GM12878 (cell line): Measurements from ENCODE around the gene SYTL2.

Experiments
- GATAD2B ChIP-seq: fragments of 450-650 bp; conservative IDR thresholded peaks from 2 replicates; pipeline ENCODE4 v1.6.1; 2017; ENCODE audit warnings: low read depth, mild to moderate bottlenecking, moderate library complexity
- RCOR1 ChIP-seq: conservative IDR thresholded peaks from 2 replicates; pipeline ENCODE4 v1.6.1; 2012; ENCODE audit warnings: low read depth, low read length, improper control_type of control experiment
- TF ChIP-seq, protein P1 (sequence below), 3 experiments: IDR thresholded peaks in 2 of 3; conservative IDR thresholded peaks in 1 of 3; 2 replicates each; pipeline ENCODE4 v1.5.1; 2011; ENCODE audit warnings: low read depth in 3 of 3, low read length in 3 of 3, mild to moderate bottlenecking in 3 of 3, control low read depth in 2 of 3, moderate library complexity in 2 of 3, inconsistent platforms in 1 of 3, mixed read lengths in 1 of 3; ENCODE audit not compliant: control insufficient read depth in 2 of 3, insufficient read depth in 1 of 3; ENCODE audit errors: extremely low read depth in 1 of 3

DNA sequence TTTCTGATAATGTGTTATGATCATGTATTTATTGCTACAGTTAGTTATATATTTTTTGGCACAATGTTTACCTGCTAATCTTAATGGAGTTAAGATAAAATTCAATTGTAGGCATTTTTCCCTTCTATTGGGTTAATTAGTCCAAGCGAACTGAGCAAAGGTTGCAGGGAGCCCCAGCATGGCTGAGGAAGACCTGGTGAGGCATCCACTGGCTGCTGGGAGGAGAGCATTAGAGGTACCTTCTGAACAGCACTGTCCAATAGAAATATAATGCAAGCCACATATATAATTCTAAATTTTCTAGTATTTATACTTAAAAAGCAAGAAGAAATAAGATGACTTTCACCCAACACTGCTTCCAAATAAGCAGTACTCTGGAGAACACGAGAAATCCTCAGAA, 163.9 kb downstream of the SYTL2 start:
- TF ChIP-seq, protein P1, sequence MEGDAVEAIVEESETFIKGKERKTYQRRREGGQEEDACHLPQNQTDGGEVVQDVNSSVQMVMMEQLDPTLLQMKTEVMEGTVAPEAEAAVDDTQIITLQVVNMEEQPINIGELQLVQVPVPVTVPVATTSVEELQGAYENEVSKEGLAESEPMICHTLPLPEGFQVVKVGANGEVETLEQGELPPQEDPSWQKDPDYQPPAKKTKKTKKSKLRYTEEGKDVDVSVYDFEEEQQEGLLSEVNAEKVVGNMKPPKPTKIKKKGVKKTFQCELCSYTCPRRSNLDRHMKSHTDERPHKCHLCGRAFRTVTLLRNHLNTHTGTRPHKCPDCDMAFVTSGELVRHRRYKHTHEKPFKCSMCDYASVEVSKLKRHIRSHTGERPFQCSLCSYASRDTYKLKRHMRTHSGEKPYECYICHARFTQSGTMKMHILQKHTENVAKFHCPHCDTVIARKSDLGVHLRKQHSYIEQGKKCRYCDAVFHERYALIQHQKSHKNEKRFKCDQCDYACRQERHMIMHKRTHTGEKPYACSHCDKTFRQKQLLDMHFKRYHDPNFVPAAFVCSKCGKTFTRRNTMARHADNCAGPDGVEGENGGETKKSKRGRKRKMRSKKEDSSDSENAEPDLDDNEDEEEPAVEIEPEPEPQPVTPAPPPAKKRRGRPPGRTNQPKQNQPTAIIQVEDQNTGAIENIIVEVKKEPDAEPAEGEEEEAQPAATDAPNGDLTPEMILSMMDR (IDR thresholded peaks at IDR 0.05 in 2 of 3, conservative IDR thresholded peaks at IDR 0.05 in 1 of 3; ENCODE audit: control insufficient read depth in 2 of 3, extremely low read depth in 1 of 3, insufficient read depth in 1 of 3, low read depth in 3 of 3, low read length in 3 of 3), result no peak
- TF ChIP-seq GATAD2B (no peak), RCOR1 (no peak)
